Neural progenitor cell (in vitro differentiated cells): Measurements from ENCODE around the gene VWA3B. TPM values are rescaled to one million over a fixed set of nuclear protein-coding genes. Genes with fewer than 3 reads are reported as not detected.
"Not testable (repeated sequence)": the region's sequence is repeated elsewhere in the genome, so short reads cannot be mapped to it uniquely, and the experiment has no call there.

Experiments
- DNase-seq: peaks from one replicate; pipeline ENCODE4 v3.0.0-alpha.2; 2016; ENCODE audit warnings: low spot score
- H2AFZ ChIP-seq: fragments of 200-600 bp; sonication (generic); replicated peaks from 2 replicates; pipeline ENCODE4 v1.6.1; 2016; ENCODE audit warnings: antibody characterized with exemption
- H3F3A ChIP-seq: fragments of 200-600 bp; sonication (generic); 2 replicates; pipeline ENCODE4 v1.6.1; 2016; ENCODE audit warnings: antibody characterized with exemption, low read depth
- H3K27ac ChIP-seq: fragments of 200-600 bp; sonication (generic); 2 replicates; pipeline ENCODE4 v1.5.1; 2016; ENCODE audit warnings: mild to moderate bottlenecking
- H3K27me3 ChIP-seq: fragments of 200-600 bp; sonication (generic); 2 replicates; pipeline ENCODE4 v1.6.1; 2016; ENCODE audit warnings: mild to moderate bottlenecking, moderate library complexity
- H3K36me3 ChIP-seq: fragments of 200-600 bp; sonication (generic); 2 replicates; pipeline ENCODE4 v1.5.1; 2016
- H3K4me1 ChIP-seq: fragments of 200-600 bp; sonication (generic); 2 replicates; pipeline ENCODE4 v1.6.1; 2016; ENCODE audit warnings: mixed run types
- H3K4me2 ChIP-seq: fragments of 200-600 bp; sonication (generic); 2 replicates; pipeline ENCODE4 v1.6.1; 2016
- H3K4me3 ChIP-seq: fragments of 200-600 bp; sonication (generic); 2 replicates; pipeline ENCODE4 v1.5.1; 2016
- H3K79me2 ChIP-seq: fragments of 200-600 bp; sonication (generic); 2 replicates; pipeline ENCODE4 v1.6.1; 2016; ENCODE audit warnings: low read depth
- H3K9ac ChIP-seq: fragments of 200-600 bp; sonication (generic); 2 replicates; pipeline ENCODE4 v1.6.1; 2016
- H3K9me3 ChIP-seq: fragments of 200-600 bp; sonication (generic); 2 replicates; pipeline ENCODE4 v1.5.1; 2016; ENCODE audit warnings: low read depth
- H4K20me1 ChIP-seq: fragments of 200-600 bp; sonication (generic); 2 replicates; pipeline ENCODE4 v1.6.1; 2016; ENCODE audit warnings: low read depth
- H3K27ac Mint-ChIP-seq: 3 replicates; pipeline ENCODE4 v1.8.0; 2021; ENCODE audit warnings: mixed read lengths
- H3K27me3 Mint-ChIP-seq: 2 replicates; pipeline ENCODE4 v1.8.0; 2022; ENCODE audit warnings: low read depth, mild to moderate bottlenecking, inconsistent platforms, moderate library complexity, mixed read lengths; ENCODE audit not compliant: insufficient read depth
- H3K36me3 Mint-ChIP-seq: 3 replicates; pipeline ENCODE4 v1.8.0; 2021; ENCODE audit warnings: mixed read lengths
- H3K4me1 Mint-ChIP-seq: 3 replicates; pipeline ENCODE4 v1.8.0; 2021; ENCODE audit warnings: mixed read lengths
- H3K4me3 Mint-ChIP-seq: 3 replicates; pipeline ENCODE4 v1.8.0; 2021; ENCODE audit warnings: mild to moderate bottlenecking, moderate library complexity, mixed read lengths
- H3K9me3 Mint-ChIP-seq: 3 replicates; pipeline ENCODE4 v1.8.0; 2020; ENCODE audit warnings: mixed read lengths
- CTCF ChIP-seq: fragments of 200-600 bp; sonication (generic); IDR thresholded peaks from 2 replicates; pipeline ENCODE4 v1.5.1; 2017; ENCODE audit warnings: antibody characterized with exemption, mild to moderate bottlenecking
- EZH2 ChIP-seq: fragments of 200-600 bp; sonication (generic); IDR thresholded peaks from 2 replicates; pipeline ENCODE4 v1.6.1; 2017; ENCODE audit warnings: antibody characterized with exemption, mild to moderate bottlenecking, moderate library complexity
- EZH2phosphoT487 ChIP-seq: fragments of 200-600 bp; sonication (generic); IDR thresholded peaks from 2 replicates; pipeline ENCODE4 v1.6.1; 2017; ENCODE audit warnings: antibody characterized with exemption
- total RNA-seq: library from RNA; depleted of rRNA; stranded (reverse); fragments of >200 nt; gene quantifications from 2 replicates; pipeline ENCODE4 v1.2.3, GENCODE V29; 2015; ENCODE audit warnings: low replicate concordance

VWA3B gene
- total RNA-seq, 1 donor from 2014 or later: not detected

DNA sequence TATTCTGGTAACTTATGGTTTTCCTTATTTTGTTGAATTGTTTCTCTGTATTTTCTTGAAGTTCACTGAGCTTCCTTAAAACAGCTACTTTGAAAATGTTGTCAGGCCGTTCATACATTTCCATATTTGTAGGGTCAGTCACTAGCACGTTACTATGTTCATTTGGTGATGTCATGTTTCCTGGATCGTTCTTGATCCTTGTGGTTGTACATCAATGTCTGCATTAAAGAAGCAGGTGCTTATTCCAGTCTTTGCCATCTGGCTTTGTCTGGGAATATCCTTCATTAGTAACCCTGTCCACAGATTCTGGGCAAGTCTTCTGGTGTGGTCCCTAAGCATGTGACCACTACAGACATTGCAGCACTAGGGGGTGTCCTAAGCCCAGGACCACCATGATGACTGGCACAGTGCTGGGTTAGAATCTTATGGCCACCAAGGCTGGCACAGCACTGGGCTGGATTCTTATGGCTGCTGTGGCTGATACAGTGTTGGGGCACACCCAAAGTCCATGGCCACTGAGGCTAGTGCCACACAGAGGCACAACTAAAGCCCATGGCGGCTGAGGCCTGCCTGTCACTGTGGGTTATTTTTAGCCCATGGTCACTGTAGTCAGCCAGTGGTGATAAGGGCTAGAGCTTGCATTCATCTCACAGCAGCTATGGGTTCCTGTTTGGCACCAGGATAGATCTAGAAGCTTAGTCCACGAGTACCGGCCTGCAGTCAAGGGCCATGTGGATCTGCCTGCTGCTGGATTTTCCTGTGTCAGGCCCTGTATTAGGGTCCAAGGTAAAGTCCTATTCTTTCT, 13.2 kb downstream of the VWA3B start:
- TF ChIP-seq CTCF (no peak), EZH2phosphoT487 (no peak)
- DNase-seq: no peak
- Histone ChIP-seq H2AFZ (no peak overlapping the region), H3K4me3 (no peak overlapping the region), H3K9me3 (peaks cover 13% of the 10 kb centered on the region), H3K9ac (no peak overlapping the region), H3K4me1 (no peaks in the 10 kb centered on the region), H4K20me1 (no peaks in the 10 kb centered on the region), H3F3A (no peaks in the 10 kb centered on the region), H3K36me3 (no peaks in the 10 kb centered on the region), H3K4me2 (no peak overlapping the region), H3K27ac (no peak overlapping the region), H3K79me2 (no peaks in the 10 kb centered on the region), H3K27me3 (no peaks in the 10 kb centered on the region)
- Mint-ChIP-seq H3K4me3 (no peak overlapping the region), H3K4me1 (no peaks in the 10 kb centered on the region), H3K36me3 (peaks cover 3% of the 10 kb centered on the region), H3K27me3 (no peaks in the 10 kb centered on the region), H3K9me3 (peaks cover 27% of the 10 kb centered on the region), H3K27ac (no peak overlapping the region)

- DNase-seq, H3K27ac Mint-ChIP-seq, H3K36me3 ChIP-seq, H3K36me3 Mint-ChIP-seq, H3K9ac ChIP-seq, H3K4me1 Mint-ChIP-seq, H4K20me1 ChIP-seq, H3F3A ChIP-seq, H3K27me3 ChIP-seq, H3K27me3 Mint-ChIP-seq, H3K4me3 Mint-ChIP-seq, H3K27ac ChIP-seq, H3K4me3 ChIP-seq, H3K79me2 ChIP-seq, H3K4me2 ChIP-seq, H3K4me1 ChIP-seq, H2AFZ ChIP-seq: not testable (repeated sequence)
- H3K9me3 Mint-ChIP-seq: peaks cover 17% of the 10 kb centered on the region
- H3K9me3 ChIP-seq: peaks cover 13% of the 10 kb centered on the region
Measured at GRCh38 chr2:98102315-98102714, 15.3 kb downstream of the VWA3B start.

DNA sequence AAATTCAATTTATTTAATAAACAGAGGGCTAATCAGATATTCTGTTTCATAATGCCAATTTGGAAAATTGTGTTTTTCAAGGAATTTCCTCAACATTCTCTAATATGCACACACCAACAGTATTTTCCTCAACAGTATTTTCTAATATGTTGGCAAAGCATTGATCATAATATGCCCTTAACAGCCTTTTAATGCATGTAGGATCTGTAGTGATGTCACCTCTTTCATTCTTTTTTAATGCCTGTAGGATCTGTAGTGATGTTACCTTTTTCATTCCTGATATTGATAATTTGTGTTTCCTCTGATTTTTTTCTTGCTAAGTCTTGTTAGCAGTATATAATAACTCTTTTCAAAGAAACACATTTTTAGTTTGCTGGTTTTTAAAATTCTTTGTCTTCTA, 15.9 kb downstream of the VWA3B start:
- Mint-ChIP-seq H3K4me1 (no peaks in the 10 kb centered on the region), H3K36me3 (peaks cover 2% of the 10 kb centered on the region), H3K27ac (no peak overlapping the region), H3K27me3 (no peaks in the 10 kb centered on the region), H3K4me3 (no peak overlapping the region), H3K9me3 (peaks cover 13% of the 10 kb centered on the region)
- H3K4me2 ChIP-seq: no peak overlapping the region
- H2AFZ ChIP-seq: no peak overlapping the region
- DNase-seq: no peak
- H3K79me2 ChIP-seq: no peaks in the 10 kb centered on the region
- no peak overlapping the region for H3K9ac ChIP-seq
- no peaks in the 10 kb centered on the region for H3K27me3 ChIP-seq
- H3K4me1 ChIP-seq: no peaks in the 10 kb centered on the region
- no peaks in the 10 kb centered on the region for H3F3A ChIP-seq
- no peak overlapping the region for H3K27ac ChIP-seq
- H3K4me3 ChIP-seq: no peak overlapping the region
- no peaks in the 10 kb centered on the region for H3K36me3 ChIP-seq
- H4K20me1 ChIP-seq: no peaks in the 10 kb centered on the region
- H3K9me3 ChIP-seq: peaks cover 13% of the 10 kb centered on the region
- TF ChIP-seq EZH2: no peak
- no peak for TF ChIP-seq EZH2phosphoT487
- TF ChIP-seq CTCF: no peak

GRCh38 chr2:98108110-98108509, 21.1 kb downstream of the VWA3B start:
- no peaks in the 10 kb centered on the region for H3F3A ChIP-seq
- no peaks in the 10 kb centered on the region for H3K79me2 ChIP-seq
- no peaks in the 10 kb centered on the region for H4K20me1 ChIP-seq
- H3K36me3 ChIP-seq: no peaks in the 10 kb centered on the region
- H3K9me3 ChIP-seq: peaks cover 10% of the 10 kb centered on the region
- no peaks in the 10 kb centered on the region for H3K27me3 ChIP-seq
- H3K4me1 Mint-ChIP-seq: no peaks in the 10 kb centered on the region
- H3K9me3 Mint-ChIP-seq: peaks cover 15% of the 10 kb centered on the region
- H3K27me3 Mint-ChIP-seq: no peaks in the 10 kb centered on the region
- H3K4me3 ChIP-seq: no peak overlapping the region
- DNase-seq: no peak
- H3K4me2 ChIP-seq: no peak overlapping the region
- no peaks in the 10 kb centered on the region for H3K4me1 ChIP-seq
- TF ChIP-seq EZH2phosphoT487 (no peak), CTCF (no peak), EZH2 (no peak)
- no peak overlapping the region for H2AFZ ChIP-seq
- H3K27ac ChIP-seq: no peak overlapping the region
- H3K36me3 Mint-ChIP-seq: peaks cover 2% of the 10 kb centered on the region
- no peak overlapping the region for H3K4me3 Mint-ChIP-seq
- H3K9ac ChIP-seq: no peak overlapping the region
- no peak overlapping the region for H3K27ac Mint-ChIP-seq
